Activated T-cell treated with anti-CD3 and anti-CD28 coated beads for 4 hours (primary cell): ENCODE data around the gene SUGT1.
A peak's percentile ranks its signal among the peaks of the same experiment; 100 is the strongest.

ENCODE experiments used
- DNase-seq: peaks from one replicate; pipeline ENCODE4 v3.0.0-alpha.2; 2020

Gene SUGT1

DNA sequence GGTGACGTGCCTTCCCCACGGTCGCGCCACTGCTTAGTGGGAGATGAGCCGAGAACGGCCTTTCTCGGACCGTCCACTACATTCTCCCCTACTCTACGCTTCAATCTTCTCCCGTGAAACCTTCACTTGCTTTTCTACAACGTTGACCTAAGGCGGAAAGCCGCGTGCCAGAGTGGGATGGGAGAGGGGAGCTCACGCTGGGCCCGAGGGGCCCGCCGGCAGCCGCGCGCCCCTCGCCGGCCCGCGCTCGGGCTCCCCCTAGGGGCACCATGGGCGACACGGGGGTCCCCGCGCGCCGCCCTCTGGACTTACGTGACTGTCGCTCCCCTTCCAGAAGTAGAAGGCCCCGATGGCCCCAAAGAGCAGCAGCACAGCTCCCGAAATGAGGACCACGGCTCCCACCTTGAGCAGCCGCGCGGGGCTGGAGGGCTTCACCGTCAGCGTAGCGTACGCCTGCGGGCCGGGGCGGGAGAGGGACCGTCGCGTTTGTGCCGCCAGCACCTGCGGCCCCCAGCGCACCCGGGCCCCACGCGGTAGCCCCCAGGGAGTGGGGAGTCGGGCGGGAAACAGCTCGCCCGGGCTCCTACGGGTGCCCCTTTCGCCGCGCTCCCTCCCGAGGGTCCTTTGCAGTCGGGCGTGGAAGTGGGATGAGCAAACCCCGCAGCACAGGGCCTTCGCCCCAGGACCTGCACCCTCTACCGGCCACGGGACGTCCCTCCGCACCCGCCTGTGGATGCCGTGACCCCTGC is 86.3 kb downstream of the SUGT1 start:
- peak; percentile 4 for DNase-seq

DNA sequence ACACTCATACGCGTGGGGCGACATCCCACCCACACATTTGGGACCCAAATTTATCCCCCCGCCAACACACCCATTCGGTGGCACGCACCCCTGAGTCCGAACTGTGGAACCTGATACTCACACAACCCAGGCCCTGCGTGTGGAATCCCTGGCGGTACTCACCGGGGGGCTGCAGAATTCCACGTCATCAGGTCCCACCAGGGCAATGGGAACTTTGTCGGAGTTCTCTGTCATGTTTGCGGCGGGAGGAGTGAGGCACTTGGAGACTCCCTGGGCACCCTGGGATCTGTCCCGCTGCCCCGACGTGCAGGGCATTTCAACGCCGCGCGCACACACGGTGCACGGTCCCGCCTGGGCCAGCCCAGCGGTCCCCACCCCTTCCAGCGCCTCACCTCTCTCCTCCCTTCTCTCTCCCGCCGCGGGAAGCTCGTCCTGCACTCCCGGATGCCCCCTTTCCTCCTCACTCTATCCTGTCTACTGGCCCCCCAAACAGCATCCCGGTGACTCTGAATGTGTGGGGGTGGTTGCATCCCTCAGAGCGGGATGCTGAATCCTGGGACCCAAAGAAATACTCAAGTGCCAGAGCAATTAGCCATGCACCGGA is 86.9 kb downstream of the SUGT1 start, which contains the start of gene CNMD:
Gene CNMD, minus strand, starts transcription at position 353 of the 604 bp plus-strand sequence. Its CDS starts 119 bp downstream, at position 234.
- DNase-seq: no peak

DNA sequence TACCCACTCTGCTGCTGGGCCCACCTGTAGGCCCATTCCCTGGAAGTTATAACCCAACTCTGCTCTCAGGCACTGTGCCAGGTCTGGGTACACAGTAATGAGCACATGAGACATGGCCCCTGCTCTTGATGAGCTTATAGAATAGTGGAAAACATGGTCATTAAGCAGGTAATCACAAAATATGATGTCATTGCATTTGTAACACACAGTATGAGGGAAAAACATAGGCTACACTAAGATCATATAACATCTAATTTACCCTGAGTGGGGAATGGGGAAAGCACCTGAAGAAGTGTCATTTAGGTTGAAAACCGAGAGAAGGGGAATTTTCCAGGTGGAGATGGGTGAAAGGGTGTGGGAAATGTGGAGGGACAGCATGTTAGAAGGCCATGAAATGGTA is 90.9 kb downstream of the SUGT1 start:
- DNase-seq: no peak

DNA sequence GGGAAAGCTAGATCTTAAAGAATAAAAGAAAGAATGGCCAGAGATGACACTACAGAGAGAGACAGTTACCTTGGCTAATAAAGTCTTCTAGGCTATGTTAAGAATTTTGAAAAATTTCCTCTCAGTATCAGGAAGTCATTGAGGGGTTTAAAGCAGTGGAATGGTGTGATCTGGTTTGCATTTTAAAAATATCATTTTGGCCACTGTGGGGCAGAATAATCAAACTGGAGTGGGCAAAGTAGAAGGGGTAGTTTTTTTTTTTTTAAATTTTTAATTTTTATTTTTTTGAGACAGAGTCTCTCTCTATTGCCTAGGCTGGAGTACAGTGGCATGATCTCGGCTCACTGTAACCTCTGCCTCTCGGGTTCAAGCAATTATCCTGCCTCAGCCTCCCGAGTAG is 91.4 kb downstream of the SUGT1 start:
- no peak for DNase-seq

DNA sequence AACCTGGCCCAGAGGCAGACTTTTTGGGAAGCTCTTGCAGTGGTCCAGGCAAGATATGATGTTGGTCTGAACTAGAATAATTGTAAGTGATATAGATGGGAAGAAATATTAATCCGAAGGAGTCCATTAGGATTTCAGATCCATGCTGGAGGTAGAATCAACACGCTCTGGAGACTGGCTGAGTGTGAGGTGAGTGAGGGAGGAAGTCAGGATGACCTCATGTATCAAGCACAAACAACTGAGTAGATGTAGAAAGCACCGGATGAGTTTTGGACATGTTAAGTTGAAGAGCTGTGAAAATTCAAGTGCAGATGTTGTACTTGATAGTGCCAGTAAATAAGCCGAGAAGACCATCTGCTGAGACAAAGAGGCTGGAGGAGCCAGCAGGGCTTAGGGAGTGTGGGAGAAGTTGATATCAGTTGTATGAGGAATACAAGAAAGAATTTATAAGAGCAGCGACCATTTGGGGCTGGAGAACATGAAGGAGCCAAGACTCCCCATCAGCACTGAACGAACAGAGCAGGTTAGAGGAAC is 92.3 kb downstream of the SUGT1 start:
- DNase-seq: no peak

DNA sequence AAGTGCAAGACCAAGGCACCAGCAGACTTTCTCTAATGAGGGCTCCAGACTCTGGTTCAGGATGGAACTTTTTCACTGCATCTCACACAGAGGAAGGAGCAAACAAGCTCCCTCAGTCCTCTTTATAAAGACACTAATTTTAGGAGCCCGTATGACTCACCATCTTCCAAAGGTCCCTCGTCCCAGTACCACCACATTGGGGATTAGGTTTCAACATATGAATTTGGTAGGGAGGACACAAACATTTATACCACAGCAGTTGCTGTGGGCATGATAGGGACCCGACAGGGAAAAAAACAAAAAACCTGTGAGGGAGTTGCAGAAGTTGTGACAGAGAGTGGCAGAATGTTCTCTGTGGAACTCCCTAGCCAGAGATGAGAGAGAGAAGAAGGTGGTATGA is 93.5 kb downstream of the SUGT1 start:
- DNase-seq: no peak

DNA sequence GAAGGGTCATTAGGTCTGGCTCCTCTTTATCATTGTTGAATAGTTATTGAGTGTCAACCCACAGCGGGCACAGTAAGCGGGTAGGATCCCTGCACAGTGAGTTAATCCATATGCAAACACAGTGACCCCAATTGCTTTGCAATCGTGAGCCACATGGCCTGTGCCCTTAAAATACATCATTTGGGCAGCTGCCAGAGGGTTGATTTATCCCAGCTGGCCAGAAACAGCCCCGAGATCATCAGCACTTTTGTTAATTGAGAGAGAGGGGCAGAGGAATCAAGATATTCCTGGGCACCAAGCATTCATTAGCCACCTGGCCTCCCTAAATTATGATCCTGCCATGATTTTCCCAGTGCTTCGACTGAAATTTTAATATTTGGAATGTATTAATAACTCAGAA is 96.8 kb downstream of the SUGT1 start:
- no peak for DNase-seq
